ENCODE data around the gene BEST1.

The BEST1 gene

DNA sequence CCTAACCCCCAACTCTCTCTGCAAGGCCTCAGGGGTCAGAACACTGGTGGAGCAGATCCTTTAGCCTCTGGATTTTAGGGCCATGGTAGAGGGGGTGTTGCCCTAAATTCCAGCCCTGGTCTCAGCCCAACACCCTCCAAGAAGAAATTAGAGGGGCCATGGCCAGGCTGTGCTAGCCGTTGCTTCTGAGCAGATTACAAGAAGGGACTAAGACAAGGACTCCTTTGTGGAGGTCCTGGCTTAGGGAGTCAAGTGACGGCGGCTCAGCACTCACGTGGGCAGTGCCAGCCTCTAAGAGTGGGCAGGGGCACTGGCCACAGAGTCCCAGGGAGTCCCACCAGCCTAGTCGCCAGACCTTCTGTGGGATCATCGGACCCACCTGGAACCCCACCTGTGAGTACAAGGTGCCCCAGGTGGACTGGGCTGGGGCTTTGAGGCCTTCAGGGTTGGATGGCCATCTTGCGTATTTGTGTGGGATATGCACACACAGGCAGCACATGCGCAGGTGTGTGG, at the start of gene BEST1:
TSS of gene BEST1 (plus strand) at position 317 of the 513 bp plus-strand sequence. CDS start 1,456 bp downstream, outside the sequence.
- no peak within 1 kb of the TSS for H3K4me3 ChIP-seq (ENCODE audit: low read depth, low read length)
- TF ChIP-seq, protein P1, sequence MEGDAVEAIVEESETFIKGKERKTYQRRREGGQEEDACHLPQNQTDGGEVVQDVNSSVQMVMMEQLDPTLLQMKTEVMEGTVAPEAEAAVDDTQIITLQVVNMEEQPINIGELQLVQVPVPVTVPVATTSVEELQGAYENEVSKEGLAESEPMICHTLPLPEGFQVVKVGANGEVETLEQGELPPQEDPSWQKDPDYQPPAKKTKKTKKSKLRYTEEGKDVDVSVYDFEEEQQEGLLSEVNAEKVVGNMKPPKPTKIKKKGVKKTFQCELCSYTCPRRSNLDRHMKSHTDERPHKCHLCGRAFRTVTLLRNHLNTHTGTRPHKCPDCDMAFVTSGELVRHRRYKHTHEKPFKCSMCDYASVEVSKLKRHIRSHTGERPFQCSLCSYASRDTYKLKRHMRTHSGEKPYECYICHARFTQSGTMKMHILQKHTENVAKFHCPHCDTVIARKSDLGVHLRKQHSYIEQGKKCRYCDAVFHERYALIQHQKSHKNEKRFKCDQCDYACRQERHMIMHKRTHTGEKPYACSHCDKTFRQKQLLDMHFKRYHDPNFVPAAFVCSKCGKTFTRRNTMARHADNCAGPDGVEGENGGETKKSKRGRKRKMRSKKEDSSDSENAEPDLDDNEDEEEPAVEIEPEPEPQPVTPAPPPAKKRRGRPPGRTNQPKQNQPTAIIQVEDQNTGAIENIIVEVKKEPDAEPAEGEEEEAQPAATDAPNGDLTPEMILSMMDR (IDR thresholded peaks at IDR 0.05; ENCODE audit: insufficient read depth, low read depth, low read length, missing control alignments): no peak
- DNase-seq (ENCODE audit: low read depth): no peak

DNA sequence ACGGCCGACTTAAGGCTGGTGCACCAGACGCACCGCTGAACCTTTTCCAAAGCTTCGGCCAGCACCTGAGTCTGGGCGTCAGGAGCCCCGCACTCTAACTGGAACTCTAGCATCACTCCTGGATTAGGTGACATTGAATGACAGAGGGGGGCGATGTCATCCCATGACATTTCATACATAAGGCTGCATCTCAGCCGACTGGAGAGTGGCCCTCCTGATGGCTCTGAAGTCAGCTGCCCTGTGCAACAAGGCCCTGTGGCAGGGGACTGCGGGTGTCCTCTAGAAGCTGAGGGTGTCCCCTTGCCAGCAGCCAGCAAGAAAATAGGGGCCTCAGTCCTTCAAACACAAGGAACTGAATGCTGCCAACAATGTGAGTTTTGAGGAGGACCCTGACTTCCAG, 48.8 kb upstream of the BEST1 start:
- no peak for DNase-seq (ENCODE audit: low read depth)
- TF ChIP-seq, protein P1 (IDR thresholded peaks at IDR 0.05; ENCODE audit: insufficient read depth, low read depth, low read length, missing control alignments): no peak

DNA sequence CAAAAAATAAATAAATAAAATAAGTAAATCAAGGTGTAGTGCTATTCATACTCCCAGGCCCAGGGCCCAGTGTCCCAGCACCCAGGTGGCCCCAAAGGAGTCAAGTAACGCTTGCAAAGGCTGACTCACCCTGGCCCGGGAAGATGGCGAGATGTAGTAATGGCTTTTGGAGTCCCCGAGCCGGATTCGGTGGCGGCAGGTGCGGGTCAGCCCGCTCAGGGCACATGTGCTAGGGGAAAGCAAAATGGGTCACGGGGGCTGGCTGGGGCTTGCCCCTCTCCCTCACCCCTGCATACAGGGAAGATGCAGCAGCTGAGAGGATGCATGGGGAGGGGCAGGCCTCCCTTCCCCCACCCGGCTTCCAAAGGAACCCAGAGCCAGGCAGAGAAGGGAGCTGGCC, 47.8 kb upstream of the BEST1 start:
- TF ChIP-seq, protein P1 (IDR thresholded peaks at IDR 0.05; ENCODE audit: insufficient read depth, low read depth, low read length, missing control alignments): no peak
- no peak overlapping the region for H3K4me3 ChIP-seq (ENCODE audit: low read depth, low read length)
- DNase-seq (ENCODE audit: low read depth): no peak

More for the DNA sequence above, 48.8 kb upstream of the BEST1 start:
- H3K4me3 ChIP-seq (ENCODE audit: low read depth, low read length): no peak overlapping the region

- DNase-seq (ENCODE audit: low read depth): no peak
- H3K4me3 ChIP-seq (ENCODE audit: low read depth, low read length): no peak overlapping the region
- TF ChIP-seq, protein P1 (IDR thresholded peaks at IDR 0.05; ENCODE audit: insufficient read depth, low read depth, low read length, missing control alignments): no peak
Observed at GRCh38 chr11:61903845-61904244, 46.3 kb upstream of the BEST1 start.

GRCh38 chr11:61904539-61905048, 45.6 kb upstream of the BEST1 start:
- no peak overlapping the region for H3K4me3 ChIP-seq (ENCODE audit: low read depth, low read length)
- DNase-seq (ENCODE audit: low read depth): no peak

DNA sequence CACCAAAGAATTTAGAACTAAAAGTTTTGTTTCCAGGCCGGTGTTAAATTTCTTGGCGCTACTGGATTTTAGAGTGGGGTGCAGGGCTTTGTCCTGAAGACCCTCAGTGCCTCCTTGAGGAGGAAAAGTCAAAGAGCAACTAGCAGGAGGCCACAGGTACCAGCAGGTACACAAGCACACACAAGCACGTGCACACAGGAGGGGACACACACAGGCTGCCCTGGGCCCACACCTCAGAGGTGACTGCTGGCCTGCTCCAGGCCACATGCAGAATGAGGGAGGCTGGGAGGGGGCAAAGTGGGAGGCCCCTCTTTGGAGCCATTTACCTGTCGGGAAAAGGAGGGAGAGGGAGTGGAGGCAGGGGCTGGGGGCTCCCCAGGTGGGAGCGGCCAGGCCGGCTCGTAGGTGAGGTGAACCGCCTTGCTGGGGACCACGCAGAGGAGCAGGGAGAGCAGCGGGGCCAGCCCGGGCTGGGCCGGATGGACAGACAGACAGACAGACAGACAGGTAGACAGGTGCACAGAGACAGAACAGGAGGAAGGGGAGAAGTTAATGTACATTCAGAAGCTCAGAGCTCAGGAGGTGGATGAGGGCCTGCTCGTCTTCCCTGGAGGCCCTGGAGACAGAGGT, 45.0 kb upstream of the BEST1 start:
- TF ChIP-seq, protein P1 (IDR thresholded peaks at IDR 0.05; ENCODE audit: insufficient read depth, low read depth, low read length, missing control alignments): no peak
- H3K4me3 ChIP-seq (ENCODE audit: low read depth, low read length): no peak overlapping the region

More at GRCh38 chr11:61904539-61905048, 45.6 kb upstream of the BEST1 start:
- TF ChIP-seq, protein P1 (IDR thresholded peaks at IDR 0.05; ENCODE audit: insufficient read depth, low read depth, low read length, missing control alignments): no peak

More for the DNA sequence above, 45.0 kb upstream of the BEST1 start:
- no peak for DNase-seq (ENCODE audit: low read depth)

Data from GM12865 (cell line).